Activated naive CD8-positive, alpha-beta T cell treated with anti-CD3 and anti-CD28 coated beads, Interleukin-2, amount 10 ng/mL, durations not matched to agents 7 days and 5 days (primary cell): ENCODE results near the gene GYPC. TPM values are rescaled to one million over a fixed set of nuclear protein-coding genes. Genes with fewer than 3 reads are reported as not detected.
A peak's percentile ranks its signal among the peaks of the same experiment; 100 is the strongest.
"Not testable (repeated sequence)": the region's sequence is repeated elsewhere in the genome, so short reads cannot be mapped to it uniquely, and the experiment has no call there.

ENCODE experiments used
- ATAC-seq: fragments of 150-1000 bp; cut with Tn5 transposase; one replicate; pipeline ENCODE4 v1.10.0; 2021; ENCODE audit warnings: low read depth, moderate library complexity
- POLR2A ChIA-PET: fragments of 350-600 bp; sonication (Branson Sonifier 250); formaldehyde crosslinking; loops from one replicate; lab custom pipeline; 2021; ENCODE audit warnings: antibody characterized with exemption; lab: Charles Lee
- DNase-seq: peaks from one replicate; pipeline ENCODE4 v3.0.0; 2021
- H3K27ac Mint-ChIP-seq: one replicate; pipeline ENCODE4 v1.8.0; 2022; ENCODE audit warnings: mild to moderate bottlenecking, mixed read lengths
- H3K27me3 Mint-ChIP-seq: one replicate; pipeline ENCODE4 v1.8.0; 2022; ENCODE audit warnings: mild to moderate bottlenecking, moderate library complexity, mixed read lengths
- H3K36me3 Mint-ChIP-seq: one replicate; pipeline ENCODE4 v1.8.0; 2021; ENCODE audit warnings: mild to moderate bottlenecking, mixed read lengths
- H3K4me1 Mint-ChIP-seq: one replicate; pipeline ENCODE4 v1.8.0; 2021; ENCODE audit warnings: mixed read lengths
- H3K4me3 Mint-ChIP-seq: one replicate; pipeline ENCODE4 v1.8.0; 2022; ENCODE audit warnings: mild to moderate bottlenecking, moderate library complexity, mixed read lengths
- H3K9me3 Mint-ChIP-seq: one replicate; pipeline ENCODE4 v1.8.0; 2021; ENCODE audit warnings: mixed read lengths
- total RNA-seq, 2 experiments: library from RNA; stranded (reverse); gene quantifications; one replicate each; pipeline ENCODE4 v1.2.3, GENCODE V29; 2021

GYPC gene
- total RNA-seq, 2 experiments from 2014 or later = 132 to 137 TPM

DNA sequence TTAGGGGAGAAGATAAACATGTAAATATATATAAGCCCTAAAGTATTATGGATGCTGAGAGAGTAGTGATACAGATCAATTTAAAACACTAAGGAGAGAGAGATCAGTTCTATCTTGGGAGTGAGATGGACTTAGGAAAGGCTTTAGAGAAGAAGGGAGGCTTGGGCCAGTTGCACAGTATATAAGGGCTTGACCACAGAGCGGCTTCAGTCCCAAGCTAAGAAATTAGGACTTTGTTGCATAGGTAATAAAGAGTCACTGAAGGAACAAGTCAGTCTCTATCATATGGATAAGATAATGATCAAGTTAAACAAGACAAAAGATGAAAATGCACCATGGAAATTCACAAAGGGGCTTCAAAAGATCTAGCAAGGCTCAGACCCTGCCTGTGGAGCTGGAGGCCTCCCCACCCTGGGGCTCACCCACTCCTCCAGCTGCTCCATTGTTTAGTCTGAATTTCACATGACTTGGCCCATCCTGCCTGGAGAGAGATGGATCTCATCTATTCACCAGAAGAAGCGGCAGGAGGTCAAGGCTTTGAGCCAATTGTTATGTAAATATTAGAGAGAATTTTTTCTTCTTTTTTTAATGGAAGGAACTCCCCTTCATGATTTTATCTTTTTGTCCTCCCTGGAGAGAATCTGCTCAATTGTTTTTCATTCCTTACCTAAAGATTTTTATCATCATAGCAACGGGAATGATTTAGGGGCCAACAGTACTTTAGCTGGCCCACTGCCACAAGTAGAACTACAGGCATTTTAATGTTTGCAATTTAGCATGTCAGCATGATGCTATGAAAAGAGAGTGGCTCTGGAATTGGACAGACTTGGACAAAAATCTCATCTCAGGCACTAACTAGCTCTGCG, 44.0 kb downstream of the GYPC start:
- H3K27me3 Mint-ChIP-seq = no peaks in the 10 kb centered on the region
- H3K36me3 Mint-ChIP-seq = peaks cover 40% of the 10 kb centered on the region
- DNase-seq (no peak), ATAC-seq (no peak)
- H3K27ac Mint-ChIP-seq = no peak overlapping the region
- H3K9me3 Mint-ChIP-seq = no peaks in the 10 kb centered on the region
- POLR2A ChIA-PET = no interaction called here
- peaks cover 2% of the 10 kb centered on the region for H3K4me1 Mint-ChIP-seq
- H3K4me3 Mint-ChIP-seq = no peak overlapping the region

DNA sequence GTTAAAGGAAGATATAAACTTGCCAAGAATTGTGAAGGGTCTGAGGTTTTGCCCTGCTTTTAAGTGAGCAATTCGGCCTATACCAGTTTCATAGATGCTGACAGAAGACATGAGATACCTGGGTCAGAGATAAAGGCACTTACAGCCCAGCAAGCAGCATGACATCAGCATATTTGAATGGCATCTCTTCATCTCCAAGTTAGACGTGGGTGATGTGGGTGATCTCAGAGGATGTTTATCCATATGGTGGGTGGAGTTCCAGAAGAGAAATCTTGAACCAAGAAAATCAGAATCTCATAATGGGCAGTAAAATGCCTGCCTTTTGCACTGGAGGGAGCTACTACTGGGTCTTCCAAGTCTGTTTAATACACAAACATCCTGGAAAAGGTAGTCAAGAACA, 44.7 kb downstream of the GYPC start:
- ATAC-seq (no peak), DNase-seq (no peak)
- no peak overlapping the region for H3K27ac Mint-ChIP-seq
- H3K4me3 Mint-ChIP-seq = no peak overlapping the region
- POLR2A ChIA-PET = no interaction called here
- no peaks in the 10 kb centered on the region for H3K9me3 Mint-ChIP-seq
- H3K36me3 Mint-ChIP-seq = peaks cover 36% of the 10 kb centered on the region
- no peaks in the 10 kb centered on the region for H3K27me3 Mint-ChIP-seq
- H3K4me1 Mint-ChIP-seq = peaks cover 2% of the 10 kb centered on the region

DNA sequence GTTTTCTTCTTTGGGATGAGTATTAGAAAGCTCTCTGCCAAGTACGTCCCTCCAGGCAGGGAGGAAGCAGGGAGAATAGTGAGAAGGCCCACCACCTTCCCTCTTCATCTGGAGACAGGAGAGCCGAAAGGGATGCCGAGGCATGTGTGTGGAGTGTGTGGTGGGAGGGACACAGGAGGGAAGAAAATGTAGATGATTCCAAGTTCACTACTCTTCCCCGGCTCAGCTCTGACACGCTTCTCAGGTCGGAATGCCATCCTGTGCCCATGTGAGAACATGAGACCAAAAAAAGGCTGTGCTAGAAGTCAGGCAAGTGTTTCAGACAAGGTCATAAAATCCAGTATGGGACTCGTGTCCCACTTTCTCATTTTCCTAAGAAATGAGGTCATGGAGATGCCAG, 47.4 kb downstream of the GYPC start:
- ATAC-seq = no peak
- POLR2A ChIA-PET = no interaction called here
- no peak for DNase-seq
- Mint-ChIP-seq H3K4me3 (no peak overlapping the region), H3K9me3 (no peaks in the 10 kb centered on the region), H3K27ac (no peak overlapping the region), H3K36me3 (peaks cover 19% of the 10 kb centered on the region), H3K27me3 (no peaks in the 10 kb centered on the region), H3K4me1 (no peaks in the 10 kb centered on the region)

DNA sequence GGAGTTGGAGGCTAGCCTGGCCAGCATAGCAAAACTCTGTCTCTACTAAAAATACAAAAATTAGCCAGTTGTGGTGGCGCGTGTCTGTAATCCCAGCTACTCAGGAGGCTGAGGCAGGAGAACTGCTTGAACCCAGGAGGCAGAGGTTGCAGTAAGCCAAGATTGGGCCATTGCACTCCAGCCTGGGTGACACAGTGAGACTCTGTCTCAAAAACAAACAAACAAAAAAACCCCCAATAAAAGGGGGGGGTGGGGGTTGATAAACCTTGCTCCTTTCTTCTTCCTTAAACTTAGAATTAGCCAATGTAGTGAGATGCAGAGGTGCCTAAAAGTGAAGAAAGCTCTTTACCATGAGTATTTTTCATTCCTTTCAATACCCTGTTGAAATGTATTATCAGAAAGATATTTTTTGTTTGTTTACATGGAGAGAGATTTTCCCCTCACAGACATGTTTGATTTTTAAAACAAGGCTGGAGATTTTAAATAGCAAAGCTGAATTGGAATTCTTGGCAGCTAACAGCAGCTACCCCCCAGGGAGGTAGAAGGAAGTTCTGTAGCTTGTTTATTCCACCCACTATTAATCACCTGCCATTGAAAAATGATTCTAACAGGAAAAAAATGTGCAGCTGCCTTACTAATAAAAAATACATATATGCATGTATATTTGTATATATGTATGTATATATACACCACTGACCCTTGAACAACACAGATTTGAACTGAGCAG, 48.6 kb downstream of the GYPC start:
- no peak for ATAC-seq
- Mint-ChIP-seq H3K4me3 (no peak overlapping the region), H3K27ac (no peak overlapping the region), H3K36me3 (peaks cover 12% of the 10 kb centered on the region), H3K4me1 (no peaks in the 10 kb centered on the region), H3K9me3 (no peaks in the 10 kb centered on the region), H3K27me3 (no peaks in the 10 kb centered on the region)
- POLR2A ChIA-PET = no interaction called here
- no peak for DNase-seq

DNA sequence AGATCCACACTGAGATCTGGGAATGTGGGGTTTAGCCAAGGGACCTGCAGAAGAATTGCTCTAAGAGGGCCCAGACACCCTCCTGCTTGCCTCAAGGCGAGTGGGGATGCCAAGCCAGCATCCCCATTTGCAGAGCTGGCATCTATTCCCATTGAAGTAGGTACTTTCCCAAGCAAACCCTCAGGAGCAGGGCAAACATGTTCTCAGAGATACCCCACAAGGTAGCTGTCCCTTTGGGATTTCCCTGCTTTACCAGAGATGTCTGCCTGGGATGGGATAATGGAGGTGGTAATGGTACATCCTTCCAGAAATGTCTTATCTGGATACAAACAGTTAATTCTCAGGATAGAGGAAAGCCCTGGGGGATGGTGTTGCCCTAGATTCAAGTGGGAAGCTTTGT, 51.2 kb downstream of the GYPC start:
- H3K9me3 Mint-ChIP-seq = no peaks in the 10 kb centered on the region
- ATAC-seq (no peak), DNase-seq (no peak)
- no peaks in the 10 kb centered on the region for H3K27me3 Mint-ChIP-seq
- H3K4me1 Mint-ChIP-seq = no peaks in the 10 kb centered on the region
- no peak overlapping the region for H3K27ac Mint-ChIP-seq
- H3K4me3 Mint-ChIP-seq = no peak overlapping the region
- POLR2A ChIA-PET = no interaction called here
- no peaks in the 10 kb centered on the region for H3K36me3 Mint-ChIP-seq

DNA sequence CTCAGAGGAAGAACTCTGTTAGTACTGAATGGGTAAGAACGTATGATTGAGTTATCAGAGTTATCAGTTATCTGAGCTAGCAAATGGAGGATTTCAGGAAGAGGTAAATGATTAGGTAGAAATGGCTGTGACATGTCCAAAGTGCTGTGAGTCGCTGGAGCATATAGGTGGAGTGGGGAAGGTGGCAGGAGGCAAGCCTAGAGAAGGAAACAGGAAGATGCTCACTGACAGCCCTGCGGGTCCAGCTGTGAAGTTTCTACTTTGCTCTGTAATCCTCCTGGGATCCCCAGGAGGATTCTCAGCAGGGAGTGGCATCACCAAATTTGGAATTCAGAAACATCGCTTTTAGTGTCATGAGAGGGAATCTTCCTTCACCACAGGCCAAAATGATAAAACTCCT, 52.0 kb downstream of the GYPC start:
- Mint-ChIP-seq H3K4me3 (no peak overlapping the region), H3K9me3 (no peaks in the 10 kb centered on the region), H3K27ac (no peak overlapping the region), H3K27me3 (no peaks in the 10 kb centered on the region), H3K4me1 (no peaks in the 10 kb centered on the region), H3K36me3 (no peaks in the 10 kb centered on the region)
- POLR2A ChIA-PET = no interaction called here
- ATAC-seq (no peak), DNase-seq (no peak)

DNA sequence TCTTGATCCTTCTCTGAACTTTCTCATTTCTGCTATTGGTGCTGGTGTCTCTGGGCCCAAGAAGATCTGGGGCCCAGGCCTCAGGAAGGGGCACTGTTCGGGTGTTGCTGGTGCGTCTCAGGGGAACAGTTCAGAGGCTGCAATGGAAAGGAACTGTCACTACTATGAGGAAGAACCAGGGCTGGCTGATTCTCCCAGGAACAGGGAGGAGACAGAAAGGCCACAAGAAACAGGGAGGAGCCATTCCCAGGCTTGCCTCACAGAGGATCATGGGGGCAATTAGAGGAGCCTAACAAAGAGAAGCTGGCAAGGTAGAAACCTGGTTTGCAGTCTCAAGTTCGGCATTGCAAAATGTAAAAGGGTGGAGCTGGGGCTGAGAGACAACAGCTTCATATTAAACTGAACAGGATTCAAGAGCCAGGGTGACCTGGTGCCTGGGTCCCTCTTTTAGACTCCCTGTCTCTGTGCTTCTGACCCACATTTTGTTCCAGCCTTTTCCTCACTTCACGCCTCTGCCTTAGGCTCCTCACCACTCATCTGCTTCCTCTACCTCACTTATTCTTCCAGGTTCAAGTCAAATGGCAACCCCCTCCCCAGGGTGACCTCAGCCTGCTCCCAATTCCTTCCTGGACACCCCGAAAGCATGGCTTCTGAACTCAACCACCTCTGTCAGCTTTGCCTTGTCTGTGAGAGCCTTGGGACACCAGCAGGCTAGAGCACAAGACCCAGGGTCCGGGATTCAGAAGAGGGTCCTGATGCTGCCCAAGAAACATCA, 58.4 kb downstream of the GYPC start:
- DNase-seq (no peak), ATAC-seq (no peak)
- H3K4me3 Mint-ChIP-seq = no peak overlapping the region
- no peaks in the 10 kb centered on the region for H3K36me3 Mint-ChIP-seq
- POLR2A ChIA-PET = no interaction called here
- H3K9me3 Mint-ChIP-seq = no peaks in the 10 kb centered on the region
- peak overlapping the region; percentile 44 for H3K27ac Mint-ChIP-seq
- no peaks in the 10 kb centered on the region for H3K4me1 Mint-ChIP-seq
- H3K27me3 Mint-ChIP-seq = no peaks in the 10 kb centered on the region

DNA sequence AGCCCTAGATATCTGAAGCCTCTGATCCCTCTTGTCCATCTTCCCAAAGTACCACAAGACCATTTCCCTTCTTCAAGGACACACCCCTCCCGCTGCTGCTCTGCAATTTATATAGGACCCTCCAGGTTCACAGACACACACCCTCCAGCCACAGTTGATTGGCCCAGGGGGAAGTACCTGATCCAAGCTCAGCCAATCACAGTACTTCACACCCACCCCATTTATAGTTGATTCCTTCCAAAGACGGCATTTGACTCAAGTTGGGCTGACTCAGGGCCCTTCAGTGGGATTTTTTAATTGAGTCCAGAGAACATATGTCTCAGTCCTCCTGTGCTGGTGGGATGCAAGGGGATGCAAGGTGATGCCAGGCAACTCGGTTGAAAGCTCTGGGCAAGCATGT, 59.2 kb downstream of the GYPC start:
- Mint-ChIP-seq H3K9me3 (no peaks in the 10 kb centered on the region), H3K27me3 (no peaks in the 10 kb centered on the region), H3K27ac (no peak overlapping the region), H3K36me3 (no peaks in the 10 kb centered on the region), H3K4me1 (no peaks in the 10 kb centered on the region), H3K4me3 (no peak overlapping the region)
- ATAC-seq (no peak), DNase-seq (no peak)
- POLR2A ChIA-PET = no interaction called here

DNA sequence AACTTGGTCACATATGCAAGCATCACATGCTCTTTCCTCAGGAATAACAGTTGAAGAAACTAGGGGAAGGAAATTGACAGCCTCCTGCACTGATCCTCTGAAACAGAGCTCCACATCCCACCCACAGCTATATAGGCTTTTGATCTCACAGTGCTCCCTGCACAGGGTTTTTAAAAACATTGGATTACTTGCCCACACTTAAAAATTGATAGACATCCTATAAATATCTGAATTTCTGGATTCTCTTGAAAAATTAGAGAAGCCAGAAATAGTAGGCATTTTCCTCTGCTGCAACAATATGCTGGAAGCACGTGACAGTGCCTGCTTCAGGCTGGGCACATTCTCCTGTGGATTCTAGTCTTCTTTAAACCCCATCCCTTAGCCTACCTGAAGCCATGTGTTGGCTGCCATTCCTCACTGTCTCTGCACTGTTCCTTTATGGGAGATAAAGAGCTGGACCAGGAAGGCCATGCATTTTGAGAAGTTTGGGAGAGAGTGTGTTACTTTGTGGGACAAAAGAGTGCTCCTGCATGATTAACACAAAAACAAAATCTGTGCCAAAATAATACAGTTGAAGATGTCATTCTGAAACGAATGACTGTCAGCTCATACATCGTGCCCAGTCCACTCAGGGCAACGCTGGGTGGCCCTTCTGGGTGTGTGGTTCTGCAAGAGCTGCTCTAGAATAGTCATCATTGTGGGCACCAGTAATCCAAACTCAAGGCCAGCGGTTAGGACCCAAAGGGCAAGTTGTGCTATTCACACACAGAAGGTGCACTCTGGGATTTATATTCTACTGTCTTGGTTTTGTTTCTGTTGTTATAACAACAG, 59.8 kb downstream of the GYPC start:
- Mint-ChIP-seq H3K9me3 (no peaks in the 10 kb centered on the region), H3K4me3 (no peak overlapping the region), H3K27me3 (no peaks in the 10 kb centered on the region), H3K36me3 (no peaks in the 10 kb centered on the region), H3K4me1 (no peaks in the 10 kb centered on the region), H3K27ac (no peak overlapping the region)
- no peak for DNase-seq
- ATAC-seq = no peak
- POLR2A ChIA-PET = no interaction called here

DNA sequence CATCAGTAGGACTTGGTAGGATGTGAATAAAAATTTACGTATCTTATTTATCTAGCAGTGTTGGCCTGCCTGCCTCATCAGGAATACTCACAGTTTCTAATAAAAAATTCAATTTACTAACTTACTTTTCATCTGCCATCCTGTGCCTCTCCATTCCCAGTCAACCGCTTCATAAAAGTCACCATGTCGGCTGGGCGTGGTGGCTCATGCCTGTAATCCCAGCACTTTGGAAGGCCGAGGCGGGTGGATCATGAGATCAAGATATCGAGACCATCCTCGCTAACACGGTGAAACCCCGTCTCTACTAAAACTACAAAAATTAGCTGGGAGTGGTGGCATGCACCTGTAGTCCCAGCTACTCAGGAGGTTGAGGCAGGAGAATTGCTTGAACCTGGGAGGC, 61.3 kb downstream of the GYPC start:
- H3K4me3 Mint-ChIP-seq, ATAC-seq, H3K9me3 Mint-ChIP-seq, H3K36me3 Mint-ChIP-seq, H3K4me1 Mint-ChIP-seq, DNase-seq, H3K27me3 Mint-ChIP-seq, H3K27ac Mint-ChIP-seq: not testable (repeated sequence)
- POLR2A ChIA-PET = interaction anchor here (0.7 kb wide), 1 partner anchor 46 kb away, joined by 8 read pairs; no protein-coding TSS in a partner anchor

DNA sequence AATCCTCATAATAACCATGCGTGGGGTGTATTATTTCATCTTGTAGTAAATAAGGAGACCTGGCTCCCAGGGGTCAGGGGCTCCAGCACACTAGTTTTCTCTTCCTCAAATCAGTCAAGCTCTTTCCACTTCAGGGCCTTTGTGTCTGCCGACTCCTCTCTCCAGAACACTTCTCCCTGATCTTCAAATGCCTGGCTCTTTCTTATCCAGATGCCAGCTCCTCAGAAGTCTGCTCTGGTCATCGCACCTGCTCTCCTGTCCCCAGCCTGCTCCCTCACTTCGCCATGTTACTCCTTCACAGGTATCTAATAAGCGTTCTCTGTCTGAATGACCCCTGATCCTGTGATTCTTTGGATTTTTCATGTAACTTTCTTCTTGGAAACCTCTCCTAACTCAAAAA, 62.0 kb downstream of the GYPC start:
- no peaks in the 10 kb centered on the region for H3K27me3 Mint-ChIP-seq
- no peaks in the 10 kb centered on the region for H3K9me3 Mint-ChIP-seq
- POLR2A ChIA-PET = no interaction called here
- H3K4me1 Mint-ChIP-seq = no peaks in the 10 kb centered on the region
- DNase-seq (no peak), ATAC-seq (no peak)
- H3K27ac Mint-ChIP-seq = no peak overlapping the region
- no peak overlapping the region for H3K4me3 Mint-ChIP-seq
- H3K36me3 Mint-ChIP-seq = no peaks in the 10 kb centered on the region

DNA sequence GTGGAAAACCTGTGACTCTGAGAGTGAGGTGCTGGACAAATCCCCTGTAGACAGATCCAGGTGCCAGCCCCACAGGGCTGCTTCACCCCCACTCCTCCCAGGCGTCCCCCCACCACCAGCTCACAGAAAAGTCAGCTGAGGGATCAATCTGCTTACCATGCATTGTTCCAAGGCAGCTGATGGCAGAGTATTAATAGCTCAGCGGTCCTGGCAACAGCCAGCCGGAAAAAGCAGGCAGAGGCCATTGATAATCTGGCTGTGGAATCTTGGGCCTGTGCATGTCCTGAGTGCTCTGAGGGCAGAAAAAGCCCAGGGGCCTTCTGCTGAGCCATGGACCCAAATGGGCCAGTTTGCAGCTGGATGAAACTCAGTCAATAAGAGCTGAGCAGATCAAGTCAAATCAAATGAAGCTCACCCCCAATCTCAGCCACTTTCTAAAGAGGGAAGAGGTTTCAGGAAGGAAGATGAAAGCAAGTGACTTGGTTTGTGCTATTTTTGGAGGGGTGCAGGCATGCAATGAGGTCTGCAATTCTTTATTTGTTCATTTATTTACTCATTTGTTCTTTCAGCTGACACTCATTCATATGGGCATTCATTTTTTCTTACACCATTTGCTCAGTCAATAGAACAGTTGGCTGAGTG, 63.4 kb downstream of the GYPC start:
- H3K36me3 Mint-ChIP-seq = no peaks in the 10 kb centered on the region
- no peaks in the 10 kb centered on the region for H3K27me3 Mint-ChIP-seq
- POLR2A ChIA-PET = no interaction called here
- H3K4me3 Mint-ChIP-seq = no peak overlapping the region
- no peak for DNase-seq
- ATAC-seq = no peak
- H3K27ac Mint-ChIP-seq = no peak overlapping the region
- no peaks in the 10 kb centered on the region for H3K4me1 Mint-ChIP-seq
- peaks cover 6% of the 10 kb centered on the region for H3K9me3 Mint-ChIP-seq
